ENCODE measurements around the gene AMIGO2.
"Not testable (repeated sequence)": the region's sequence is repeated elsewhere in the genome, so short reads cannot be mapped to it uniquely, and the experiment has no call there.

AMIGO2 gene

DNA sequence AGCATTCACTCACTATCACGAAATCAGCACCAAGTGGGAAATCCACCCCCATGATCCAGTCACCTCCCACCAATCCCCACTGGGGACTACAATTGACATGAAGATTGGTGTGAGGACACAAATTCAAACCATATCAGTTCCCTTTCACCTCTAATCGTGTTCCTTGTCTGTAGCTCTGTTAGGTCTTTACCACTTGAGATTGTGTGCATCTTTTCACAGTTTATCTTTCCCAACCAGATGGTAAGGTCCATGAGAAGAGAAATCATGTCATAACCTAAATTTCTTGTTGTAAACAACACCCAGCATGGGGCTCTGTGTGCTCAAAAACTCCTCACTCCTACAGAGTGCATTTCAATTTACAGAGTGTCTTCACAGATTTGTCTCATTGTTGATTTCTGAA, 27.5 kb downstream of the AMIGO2 start:
- H3K27ac ChIP-seq, result no peak overlapping the region
- peaks cover 9 to 31% of the 10 kb centered on the region in 2 experiments for H3K4me1 ChIP-seq (ENCODE audit: control insufficient read depth in 1 of 2, insufficient read depth in 1 of 2, low read depth in 1 of 2, low read length in 1 of 2)
- H3K27me3 ChIP-seq, result no peaks in the 10 kb centered on the region
- H3K4me3 ChIP-seq (ENCODE audit: low read depth in 1 of 2, low read length in 1 of 2), result no peak overlapping the region
- TF ChIP-seq, protein P1, sequence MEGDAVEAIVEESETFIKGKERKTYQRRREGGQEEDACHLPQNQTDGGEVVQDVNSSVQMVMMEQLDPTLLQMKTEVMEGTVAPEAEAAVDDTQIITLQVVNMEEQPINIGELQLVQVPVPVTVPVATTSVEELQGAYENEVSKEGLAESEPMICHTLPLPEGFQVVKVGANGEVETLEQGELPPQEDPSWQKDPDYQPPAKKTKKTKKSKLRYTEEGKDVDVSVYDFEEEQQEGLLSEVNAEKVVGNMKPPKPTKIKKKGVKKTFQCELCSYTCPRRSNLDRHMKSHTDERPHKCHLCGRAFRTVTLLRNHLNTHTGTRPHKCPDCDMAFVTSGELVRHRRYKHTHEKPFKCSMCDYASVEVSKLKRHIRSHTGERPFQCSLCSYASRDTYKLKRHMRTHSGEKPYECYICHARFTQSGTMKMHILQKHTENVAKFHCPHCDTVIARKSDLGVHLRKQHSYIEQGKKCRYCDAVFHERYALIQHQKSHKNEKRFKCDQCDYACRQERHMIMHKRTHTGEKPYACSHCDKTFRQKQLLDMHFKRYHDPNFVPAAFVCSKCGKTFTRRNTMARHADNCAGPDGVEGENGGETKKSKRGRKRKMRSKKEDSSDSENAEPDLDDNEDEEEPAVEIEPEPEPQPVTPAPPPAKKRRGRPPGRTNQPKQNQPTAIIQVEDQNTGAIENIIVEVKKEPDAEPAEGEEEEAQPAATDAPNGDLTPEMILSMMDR (IDR thresholded peaks at IDR 0.05), result no peak
- no peaks in the 10 kb centered on the region for H3K9me3 ChIP-seq
- no peaks in the 10 kb centered on the region for H3K36me3 ChIP-seq

DNA sequence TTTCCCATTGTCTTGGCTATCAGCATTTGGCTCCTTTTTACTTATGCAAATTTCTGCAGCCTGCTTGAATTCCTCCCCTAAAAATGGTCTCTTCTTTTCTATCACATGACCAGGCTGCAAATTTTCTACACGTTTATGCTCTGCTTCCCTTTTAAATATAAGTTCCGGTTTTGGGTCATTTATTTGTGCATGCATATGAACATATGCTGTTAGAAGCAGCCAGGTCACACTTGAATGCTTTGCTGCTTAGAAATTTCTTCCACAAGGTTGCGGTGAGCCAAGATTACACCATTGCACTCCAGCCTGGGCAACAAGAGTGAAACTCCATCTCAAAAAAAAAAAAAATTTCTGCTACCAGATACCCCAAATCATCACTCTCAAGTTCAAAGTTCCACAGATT, 28.5 kb downstream of the AMIGO2 start:
- not testable (repeated sequence) for H3K27me3 ChIP-seq

DNA sequence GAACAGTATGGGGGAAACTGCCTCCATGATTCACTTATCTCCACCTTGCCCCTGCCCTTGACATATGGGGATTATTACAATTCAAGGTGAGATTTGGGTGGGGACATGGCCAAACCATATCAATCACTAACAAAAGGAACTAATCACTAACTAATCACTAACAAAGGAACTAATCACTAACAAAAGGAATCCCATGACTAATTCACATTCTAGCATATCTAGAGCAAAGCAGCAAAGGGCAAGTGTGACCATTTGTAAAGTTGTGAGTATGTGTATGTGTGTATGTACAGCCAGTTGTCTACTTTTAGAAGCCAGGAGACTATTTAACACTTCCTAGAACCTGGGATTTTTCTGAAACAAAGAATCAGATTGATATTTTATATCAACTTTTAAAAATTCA, 31.2 kb downstream of the AMIGO2 start:
- H3K27me3 ChIP-seq, result no peaks in the 10 kb centered on the region
- H3K4me3 ChIP-seq (ENCODE audit: low read depth in 1 of 2, low read length in 1 of 2), result no peak overlapping the region
- TF ChIP-seq, protein P1 (IDR thresholded peaks at IDR 0.05), result no peak
- H3K36me3 ChIP-seq, result no peaks in the 10 kb centered on the region
- H3K9me3 ChIP-seq, result no peaks in the 10 kb centered on the region
- no peaks in the 10 kb centered on the region for H3K4me1 ChIP-seq (ENCODE audit: control insufficient read depth in 1 of 2, insufficient read depth in 1 of 2, low read depth in 1 of 2, low read length in 1 of 2)
- H3K27ac ChIP-seq, result no peak overlapping the region

More for the DNA sequence above, 28.5 kb downstream of the AMIGO2 start:
- peaks cover 7 to 27% of the 10 kb centered on the region in 2 experiments for H3K4me1 ChIP-seq (ENCODE audit: control insufficient read depth in 1 of 2, insufficient read depth in 1 of 2, low read depth in 1 of 2, low read length in 1 of 2)
- H3K27ac ChIP-seq; H3K4me3 ChIP-seq (ENCODE audit: low read depth in 1 of 2, low read length in 1 of 2); H3K36me3 ChIP-seq; H3K9me3 ChIP-seq: not testable (repeated sequence)

DNA sequence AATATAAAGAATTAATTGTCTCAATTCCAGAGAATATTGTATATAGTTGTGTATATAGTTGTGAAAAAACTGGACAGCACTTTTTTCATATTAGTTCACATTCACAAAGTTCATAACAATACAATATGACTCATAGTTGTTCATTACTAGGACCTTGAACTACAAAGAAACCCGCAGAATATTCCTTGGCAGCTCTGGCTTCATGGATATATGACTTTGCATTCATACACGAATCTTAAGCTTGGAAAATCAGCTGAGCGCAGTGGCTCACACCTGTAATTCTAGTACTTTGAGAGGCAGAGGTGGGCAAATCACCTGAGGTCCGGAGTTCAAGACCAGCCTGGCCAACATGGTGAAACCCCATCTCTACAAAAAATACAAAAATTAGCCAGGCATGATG, 38.4 kb downstream of the AMIGO2 start:
- Histone ChIP-seq H3K36me3 (no peaks in the 10 kb centered on the region), H3K4me3 (ENCODE audit: low read depth in 1 of 2, low read length in 1 of 2) (no peak overlapping the region), H3K27me3 (no peaks in the 10 kb centered on the region), H3K27ac (no peak overlapping the region), H3K9me3 (no peaks in the 10 kb centered on the region), H3K4me1 (ENCODE audit: control insufficient read depth in 1 of 2, insufficient read depth in 1 of 2, low read depth in 1 of 2, low read length in 1 of 2) (no peaks in the 10 kb centered on the region)
- TF ChIP-seq, protein P1 (IDR thresholded peaks at IDR 0.05), result no peak

DNA sequence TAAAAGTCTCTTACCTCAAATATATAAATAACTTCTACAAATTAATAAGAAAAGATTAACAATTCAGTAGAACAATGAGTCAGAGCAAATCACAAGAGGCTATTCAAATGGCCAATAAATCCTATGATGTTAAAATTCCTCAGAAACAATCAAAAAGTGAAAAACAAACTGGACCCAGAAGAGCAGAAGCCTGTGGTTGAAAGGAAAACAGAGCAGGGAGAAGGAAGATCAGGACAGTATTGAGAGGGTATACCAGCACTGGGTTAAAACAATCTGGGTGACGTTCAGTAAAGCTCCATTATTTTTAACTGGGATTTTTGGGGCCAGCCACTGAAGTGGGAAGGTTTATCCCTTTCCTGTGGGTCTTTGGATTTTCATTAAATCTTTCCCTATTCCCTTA, 40.0 kb downstream of the AMIGO2 start:
- no peaks in the 10 kb centered on the region for H3K4me1 ChIP-seq (ENCODE audit: control insufficient read depth in 1 of 2, insufficient read depth in 1 of 2, low read depth in 1 of 2, low read length in 1 of 2)
- H3K36me3 ChIP-seq, result no peaks in the 10 kb centered on the region
- no peaks in the 10 kb centered on the region for H3K27me3 ChIP-seq
- no peak overlapping the region for H3K27ac ChIP-seq
- TF ChIP-seq, protein P1 (IDR thresholded peaks at IDR 0.05), result no peak
- H3K9me3 ChIP-seq, result no peaks in the 10 kb centered on the region
- H3K4me3 ChIP-seq (ENCODE audit: low read depth in 1 of 2, low read length in 1 of 2), result no peak overlapping the region

DNA sequence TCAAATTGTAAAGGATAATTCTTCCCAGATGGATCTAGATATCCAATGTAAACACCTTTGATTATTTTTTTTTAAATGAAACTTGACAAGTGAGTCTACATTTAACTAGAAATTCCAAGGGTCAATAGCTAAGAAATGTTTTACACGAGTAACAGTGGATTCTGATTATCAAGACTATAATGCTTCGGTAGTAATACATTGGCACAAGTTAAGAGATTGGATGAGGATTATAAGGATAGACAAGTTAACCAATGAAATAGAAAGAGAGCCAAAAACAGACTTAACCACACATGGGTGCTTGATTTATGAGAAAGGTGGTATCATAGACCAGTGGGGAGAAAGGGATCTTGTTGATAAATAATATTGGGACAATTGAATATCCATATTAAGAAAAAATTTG, 40.7 kb downstream of the AMIGO2 start:
- TF ChIP-seq, protein P1 (IDR thresholded peaks at IDR 0.05), result no peak
- Histone ChIP-seq H3K36me3 (no peaks in the 10 kb centered on the region), H3K27me3 (no peaks in the 10 kb centered on the region), H3K27ac (no peak overlapping the region), H3K4me3 (ENCODE audit: low read depth in 1 of 2, low read length in 1 of 2) (no peak overlapping the region), H3K4me1 (ENCODE audit: control insufficient read depth in 1 of 2, insufficient read depth in 1 of 2, low read depth in 1 of 2, low read length in 1 of 2) (no peaks in the 10 kb centered on the region), H3K9me3 (no peaks in the 10 kb centered on the region)

Measured in neutrophil (primary cell).